ENCODE measurements around the gene MTHFD1. TPM values are rescaled to one million over a fixed set of nuclear protein-coding genes. Genes with fewer than 3 reads are reported as not detected.

Gene MTHFD1
- total and polyA plus RNA-seq, 9 of the 15 experiments (the other 6 are each of a cell fraction or from before 2014, with no cell fraction given), result 66.7 to 158 (median 90.9) TPM

DNA sequence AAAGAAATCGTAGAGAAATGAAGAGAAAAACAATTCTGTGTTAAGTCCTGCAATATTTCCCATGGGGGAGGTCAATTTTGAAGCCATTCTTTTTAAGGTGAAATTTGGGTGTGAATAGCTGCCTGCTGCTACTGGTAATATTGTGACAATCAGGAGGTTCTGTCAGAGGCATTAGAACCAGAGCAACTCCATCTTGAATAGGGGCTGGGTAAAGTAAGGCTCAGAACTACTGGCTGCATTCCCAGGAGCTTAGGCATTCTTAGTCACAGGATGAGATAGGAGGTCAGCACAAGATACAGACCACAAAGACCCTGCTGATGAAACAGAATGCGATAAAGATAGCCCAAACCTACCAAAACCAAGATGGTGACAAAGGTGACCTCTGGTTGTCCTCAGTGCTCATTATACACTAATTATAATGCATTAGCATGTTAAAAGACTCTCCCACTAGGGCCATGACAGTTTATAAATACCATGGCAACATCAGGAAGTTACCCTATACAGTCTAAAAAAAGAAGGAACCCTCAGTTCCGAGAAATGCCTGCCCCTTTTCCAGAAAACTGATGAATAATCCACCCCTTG lies 24.8 kb upstream of the MTHFD1 start (continued):
- TF ChIP-seq THRAP3 (IDR thresholded peaks at IDR 0.05; ENCODE audit: borderline replicate concordance), result no peak
- peak; percentile 100 for TF ChIP-seq SMAD4 (CRISPR knock-in tag; conservative IDR thresholded peaks at IDR 0.05)
- TF ChIP-seq MAFG (tag; conservative IDR thresholded peaks at IDR 0.05), result peak; percentile 66
- peak; percentile 96 for TF ChIP-seq ELF2 (CRISPR knock-in tag; IDR thresholded peaks at IDR 0.05)
- TF ChIP-seq PHF8 (IDR thresholded peaks at IDR 0.05; ENCODE audit: borderline replicate concordance, low read length), result no peak
- TF ChIP-seq, protein P1, sequence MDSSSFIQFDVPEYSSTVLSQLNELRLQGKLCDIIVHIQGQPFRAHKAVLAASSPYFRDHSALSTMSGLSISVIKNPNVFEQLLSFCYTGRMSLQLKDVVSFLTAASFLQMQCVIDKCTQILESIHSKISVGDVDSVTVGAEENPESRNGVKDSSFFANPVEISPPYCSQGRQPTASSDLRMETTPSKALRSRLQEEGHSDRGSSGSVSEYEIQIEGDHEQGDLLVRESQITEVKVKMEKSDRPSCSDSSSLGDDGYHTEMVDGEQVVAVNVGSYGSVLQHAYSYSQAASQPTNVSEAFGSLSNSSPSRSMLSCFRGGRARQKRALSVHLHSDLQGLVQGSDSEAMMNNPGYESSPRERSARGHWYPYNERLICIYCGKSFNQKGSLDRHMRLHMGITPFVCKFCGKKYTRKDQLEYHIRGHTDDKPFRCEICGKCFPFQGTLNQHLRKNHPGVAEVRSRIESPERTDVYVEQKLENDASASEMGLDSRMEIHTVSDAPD (CRISPR knock-in tag; IDR thresholded peaks at IDR 0.05), result peak; percentile 96
- TF ChIP-seq, protein P2, sequence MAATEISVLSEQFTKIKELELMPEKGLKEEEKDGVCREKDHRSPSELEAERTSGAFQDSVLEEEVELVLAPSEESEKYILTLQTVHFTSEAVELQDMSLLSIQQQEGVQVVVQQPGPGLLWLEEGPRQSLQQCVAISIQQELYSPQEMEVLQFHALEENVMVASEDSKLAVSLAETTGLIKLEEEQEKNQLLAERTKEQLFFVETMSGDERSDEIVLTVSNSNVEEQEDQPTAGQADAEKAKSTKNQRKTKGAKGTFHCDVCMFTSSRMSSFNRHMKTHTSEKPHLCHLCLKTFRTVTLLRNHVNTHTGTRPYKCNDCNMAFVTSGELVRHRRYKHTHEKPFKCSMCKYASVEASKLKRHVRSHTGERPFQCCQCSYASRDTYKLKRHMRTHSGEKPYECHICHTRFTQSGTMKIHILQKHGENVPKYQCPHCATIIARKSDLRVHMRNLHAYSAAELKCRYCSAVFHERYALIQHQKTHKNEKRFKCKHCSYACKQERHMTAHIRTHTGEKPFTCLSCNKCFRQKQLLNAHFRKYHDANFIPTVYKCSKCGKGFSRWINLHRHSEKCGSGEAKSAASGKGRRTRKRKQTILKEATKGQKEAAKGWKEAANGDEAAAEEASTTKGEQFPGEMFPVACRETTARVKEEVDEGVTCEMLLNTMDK (IDR thresholded peaks at IDR 0.05; ENCODE audit: borderline replicate concordance, insufficient read depth, low read depth, low read length, poor library complexity, severe bottlenecking), result no peak
- peak; percentile 89 for TF ChIP-seq ZNF707 (CRISPR knock-in tag; conservative IDR thresholded peaks at IDR 0.05)
- TF ChIP-seq LCOR (CRISPR knock-in tag; IDR thresholded peaks at IDR 0.05), result no peak
- TF ChIP-seq SMARCB1 (IDR thresholded peaks at IDR 0.05; ENCODE audit: insufficient read length, low read depth), result no peak
- TF ChIP-seq BRF2 (IDR thresholded peaks at IDR 0.05; ENCODE audit: borderline replicate concordance, insufficient read depth, insufficient read length), result no peak
- peak; percentile 91 for TF ChIP-seq NFE2L1 (tag; IDR thresholded peaks at IDR 0.05; ENCODE audit: borderline replicate concordance, low read depth)
- TF ChIP-seq, protein P3, sequence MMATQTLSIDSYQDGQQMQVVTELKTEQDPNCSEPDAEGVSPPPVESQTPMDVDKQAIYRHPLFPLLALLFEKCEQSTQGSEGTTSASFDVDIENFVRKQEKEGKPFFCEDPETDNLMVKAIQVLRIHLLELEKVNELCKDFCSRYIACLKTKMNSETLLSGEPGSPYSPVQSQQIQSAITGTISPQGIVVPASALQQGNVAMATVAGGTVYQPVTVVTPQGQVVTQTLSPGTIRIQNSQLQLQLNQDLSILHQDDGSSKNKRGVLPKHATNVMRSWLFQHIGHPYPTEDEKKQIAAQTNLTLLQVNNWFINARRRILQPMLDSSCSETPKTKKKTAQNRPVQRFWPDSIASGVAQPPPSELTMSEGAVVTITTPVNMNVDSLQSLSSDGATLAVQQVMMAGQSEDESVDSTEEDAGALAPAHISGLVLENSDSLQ (IDR thresholded peaks at IDR 0.05), result 0 out of 2 replicates have a peak, but pooled peaks have one; percentile 11
- peak; percentile 62 for TF ChIP-seq NFIC (IDR thresholded peaks at IDR 0.05)
- no peak for TF ChIP-seq NR2C2 (CRISPR knock-in tag; IDR thresholded peaks at IDR 0.05)
- TF ChIP-seq NR2C2 (tag; IDR thresholded peaks at IDR 0.05), result peak; percentile 93
